A549 treated with GW870086 at 1 μM for 4 hours (cell line): Measurements from ENCODE around the gene ZNF43. TPM values are rescaled to one million over a fixed set of nuclear protein-coding genes. Genes with fewer than 3 reads are reported as not detected.

Source experiments
- total RNA-seq: library from RNA; stranded (reverse); fragments of 200-300 nt; extraction: Qiagen RNA extraction; gene quantifications from 5 replicates; pipeline ENCODE4 v1.2.3, GENCODE V29; 2022; ENCODE audit warnings: low read depth

ZNF43 gene
- total RNA-seq, result 2.2 to 3.2 TPM (median 2.9 TPM) in 5 replicates

GRCh38 chr19:21835810-21836444 lies at the start of gene ZNF43:
ZNF43 (minus strand) TSS chr19:21836182; CDS start chr19:21836038, 144 bp downstream.

GRCh38 chr19:21767065-21767800 lies 68.7 kb downstream of the ZNF43 start, which contains the start of gene ZNF100:
ZNF100 (minus strand) TSS chr19:21767579; CDS start chr19:21767429, 150 bp downstream.

Other genes starting within 250 kb of the ZNF43 start
- not detected in 5 replicates for gene ZNF100, start 68.6 kb downstream of the ZNF43 start, total RNA-seq
- gene ZNF208, start 174.8 kb upstream of the ZNF43 start, total RNA-seq, result not detected in 5 replicates
- not detected in 5 replicates for gene ZNF257, start 216.3 kb upstream of the ZNF43 start, total RNA-seq